Neutrophil (primary cell): Measurements from ENCODE around the gene SMU1.

Source experiments
- H3K27ac ChIP-seq: fragments of 200-600 bp; sonication (generic); 2 replicates; pipeline ENCODE4 v1.5.1; 2016; ENCODE audit warnings: mild to moderate bottlenecking, moderate library complexity
- H3K27me3 ChIP-seq: fragments of 200-600 bp; sonication (generic); 2 replicates; pipeline ENCODE4 v1.6.0; 2016; ENCODE audit warnings: mild to moderate bottlenecking
- H3K36me3 ChIP-seq: fragments of 200-600 bp; sonication (generic); 2 replicates; pipeline ENCODE4 v1.5.1; 2017
- H3K4me1 ChIP-seq, 2 experiments: fragments of 200-600 bp in 1 of 2; sonication (generic) in 1 of 2; 1 replicate in 1 of 2; 2 replicates in 1 of 2; pipeline versions ENCODE4 v1.5.1 to v1.6.1; 2013 to 2016; ENCODE audit warnings: low read depth in 1 of 2, low read length in 1 of 2, mild to moderate bottlenecking in 1 of 2, moderate library complexity in 1 of 2; ENCODE audit not compliant: control insufficient read depth in 1 of 2, insufficient read depth in 1 of 2
- H3K4me3 ChIP-seq, 2 experiments: fragments of 200-600 bp in 1 of 2; sonication (generic) in 1 of 2; 1 replicate in 1 of 2; 2 replicates in 1 of 2; pipeline ENCODE4 v1.5.1; 2013 to 2016; ENCODE audit warnings: low read depth in 1 of 2, low read length in 1 of 2, mild to moderate bottlenecking in 1 of 2, moderate library complexity in 1 of 2
- H3K9me3 ChIP-seq: fragments of 200-600 bp; sonication (generic); 2 replicates; pipeline ENCODE4 v1.5.1; 2016
- TF ChIP-seq, protein P1 (sequence below): fragments of 200-600 bp; sonication (generic); IDR thresholded peaks from 2 replicates; pipeline ENCODE4 v1.5.1; 2016; ENCODE audit warnings: antibody characterized with exemption

SMU1 gene

DNA sequence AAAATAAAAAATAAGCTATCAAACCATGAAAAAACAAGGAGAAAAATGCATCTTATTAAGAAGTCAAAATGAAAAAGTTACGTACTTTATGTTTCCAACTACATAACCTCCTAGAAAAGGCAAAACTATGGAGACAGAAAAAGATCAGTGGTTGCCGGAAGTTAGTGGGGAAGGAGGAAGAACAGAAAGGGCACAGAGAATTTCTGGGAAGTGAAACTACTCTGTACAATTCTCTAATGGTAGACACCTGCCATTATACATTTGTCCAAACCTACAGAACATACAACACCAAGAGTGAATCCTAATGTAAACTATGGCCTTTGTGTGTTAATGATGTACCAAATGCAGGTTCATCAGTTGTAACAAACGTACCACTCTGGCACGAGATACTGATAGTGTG lies 25.3 kb downstream of the SMU1 start:
- TF ChIP-seq, protein P1, sequence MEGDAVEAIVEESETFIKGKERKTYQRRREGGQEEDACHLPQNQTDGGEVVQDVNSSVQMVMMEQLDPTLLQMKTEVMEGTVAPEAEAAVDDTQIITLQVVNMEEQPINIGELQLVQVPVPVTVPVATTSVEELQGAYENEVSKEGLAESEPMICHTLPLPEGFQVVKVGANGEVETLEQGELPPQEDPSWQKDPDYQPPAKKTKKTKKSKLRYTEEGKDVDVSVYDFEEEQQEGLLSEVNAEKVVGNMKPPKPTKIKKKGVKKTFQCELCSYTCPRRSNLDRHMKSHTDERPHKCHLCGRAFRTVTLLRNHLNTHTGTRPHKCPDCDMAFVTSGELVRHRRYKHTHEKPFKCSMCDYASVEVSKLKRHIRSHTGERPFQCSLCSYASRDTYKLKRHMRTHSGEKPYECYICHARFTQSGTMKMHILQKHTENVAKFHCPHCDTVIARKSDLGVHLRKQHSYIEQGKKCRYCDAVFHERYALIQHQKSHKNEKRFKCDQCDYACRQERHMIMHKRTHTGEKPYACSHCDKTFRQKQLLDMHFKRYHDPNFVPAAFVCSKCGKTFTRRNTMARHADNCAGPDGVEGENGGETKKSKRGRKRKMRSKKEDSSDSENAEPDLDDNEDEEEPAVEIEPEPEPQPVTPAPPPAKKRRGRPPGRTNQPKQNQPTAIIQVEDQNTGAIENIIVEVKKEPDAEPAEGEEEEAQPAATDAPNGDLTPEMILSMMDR = no peak
- H3K27ac ChIP-seq = no peak overlapping the region
- no peak overlapping the region for H3K4me3 ChIP-seq
- H3K36me3 ChIP-seq = peaks cover 84% of the 10 kb centered on the region
- H3K4me1 ChIP-seq = no peaks in the 10 kb centered on the region
- no peaks in the 10 kb centered on the region for H3K27me3 ChIP-seq
- H3K9me3 ChIP-seq = no peaks in the 10 kb centered on the region

DNA sequence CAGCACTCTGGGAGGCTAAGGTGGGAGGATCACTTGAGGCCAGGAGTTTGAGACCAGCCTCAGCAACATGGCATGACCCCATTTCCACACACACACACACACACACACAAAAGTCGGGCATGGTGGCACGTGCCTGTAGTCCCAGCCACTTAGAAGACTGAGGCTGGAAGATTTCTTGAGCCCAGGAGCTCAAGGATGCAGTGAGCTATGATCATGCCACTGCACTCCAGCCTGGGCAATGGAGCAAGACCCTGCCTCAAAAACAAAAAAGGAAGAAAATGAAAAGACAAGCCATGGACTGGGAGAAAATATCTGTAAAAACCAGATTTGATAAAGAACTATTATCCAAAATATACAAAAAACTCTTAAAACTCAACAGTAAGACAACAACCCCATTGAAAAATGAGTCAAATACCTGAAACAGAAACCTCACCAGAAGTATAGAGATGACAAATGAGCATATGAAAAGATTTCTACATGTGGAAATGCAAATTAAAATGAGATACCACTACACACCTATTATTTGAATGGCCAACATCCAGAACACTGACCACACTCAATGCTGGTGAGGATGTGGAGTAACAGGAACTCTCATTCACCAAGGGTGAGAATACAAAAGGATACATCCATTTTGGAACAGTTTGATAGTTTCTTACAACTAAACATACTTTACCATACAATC lies 26.7 kb downstream of the SMU1 start:
- peaks cover 75% of the 10 kb centered on the region for H3K36me3 ChIP-seq
- TF ChIP-seq, protein P1 = no peak
- peaks cover 0 to 1% of the 10 kb centered on the region in 2 experiments for H3K4me1 ChIP-seq
- H3K4me3 ChIP-seq = no peak overlapping the region
- H3K9me3 ChIP-seq = no peaks in the 10 kb centered on the region
- no peak overlapping the region for H3K27ac ChIP-seq
- H3K27me3 ChIP-seq = no peaks in the 10 kb centered on the region

DNA sequence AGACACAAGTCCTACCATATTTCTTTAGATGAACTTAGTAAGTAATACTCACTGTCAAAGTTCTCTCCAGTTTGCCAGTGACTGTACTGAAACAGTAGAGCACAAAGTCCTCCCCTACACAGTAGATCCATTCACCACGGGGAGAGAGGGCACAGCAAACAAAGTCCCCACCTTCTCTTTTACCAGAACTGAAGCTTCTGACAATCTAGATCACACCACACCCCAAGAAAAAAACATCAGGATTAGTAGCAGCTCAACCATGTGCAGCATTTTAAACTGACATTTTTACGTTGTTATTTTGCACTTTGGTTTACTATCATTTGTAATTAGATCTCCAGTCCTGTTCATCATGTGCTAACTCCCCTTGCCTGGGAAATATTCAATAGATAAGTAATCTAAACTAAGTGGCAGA lies 28.4 kb downstream of the SMU1 start:
- H3K4me3 ChIP-seq = no peak overlapping the region
- H3K4me1 ChIP-seq = peaks cover 15 to 19% of the 10 kb centered on the region in 2 experiments
- H3K27me3 ChIP-seq = no peaks in the 10 kb centered on the region
- no peak overlapping the region for H3K27ac ChIP-seq
- TF ChIP-seq, protein P1 = no peak
- H3K36me3 ChIP-seq = peaks cover 59% of the 10 kb centered on the region
- H3K9me3 ChIP-seq = no peaks in the 10 kb centered on the region

DNA sequence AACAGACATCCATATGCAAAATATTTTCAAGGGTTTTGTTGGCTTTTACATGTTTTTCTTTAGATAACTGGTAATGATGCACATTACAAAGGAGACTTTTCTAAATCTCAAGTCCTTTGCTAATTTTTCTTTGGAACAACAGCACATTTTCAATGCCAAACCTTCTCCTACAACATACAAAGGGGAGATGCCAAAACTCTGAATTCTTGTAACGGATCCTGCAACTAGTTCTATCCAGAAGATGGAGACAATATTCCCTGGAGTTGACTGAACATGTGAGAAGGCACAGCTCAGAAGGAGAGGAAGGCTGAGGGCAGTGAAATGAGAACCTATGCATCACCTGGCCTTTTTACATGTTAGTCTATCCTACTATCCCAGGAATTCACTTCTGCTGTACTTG lies 30.4 kb downstream of the SMU1 start:
- H3K9me3 ChIP-seq = no peaks in the 10 kb centered on the region
- H3K36me3 ChIP-seq = peaks cover 39% of the 10 kb centered on the region
- no peak overlapping the region for H3K27ac ChIP-seq
- H3K4me1 ChIP-seq = peaks cover 32 to 39% of the 10 kb centered on the region in 2 experiments
- H3K27me3 ChIP-seq = no peaks in the 10 kb centered on the region
- TF ChIP-seq, protein P1 = no peak
- no peak overlapping the region for H3K4me3 ChIP-seq

DNA sequence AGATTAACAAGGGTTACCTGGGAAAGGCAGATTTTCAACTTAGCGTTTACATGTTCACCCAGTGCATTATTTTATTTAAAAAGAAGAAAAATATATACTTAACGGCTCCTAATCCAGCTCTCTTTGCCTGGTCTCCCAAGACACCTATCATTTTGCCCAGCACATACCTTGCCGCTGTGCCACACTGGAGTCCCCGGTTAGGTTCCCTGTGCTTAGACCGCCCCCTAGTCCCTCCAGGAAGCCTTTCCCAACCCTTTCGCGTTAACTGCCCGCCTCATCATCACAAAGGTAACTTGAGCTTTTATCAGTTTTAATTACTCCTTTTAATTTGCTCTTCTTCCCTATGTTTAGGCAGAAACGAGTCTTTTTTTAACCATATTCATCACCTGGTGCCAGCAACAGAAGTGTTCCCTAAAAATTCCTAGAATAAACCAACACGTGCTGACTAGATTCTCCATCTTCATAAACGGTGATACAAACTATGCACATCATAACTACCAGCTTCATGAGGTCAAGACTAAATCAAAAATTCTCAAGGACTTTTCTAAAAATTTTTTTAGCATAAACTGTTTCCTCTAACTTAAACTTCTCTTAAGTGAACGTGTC lies 31.7 kb downstream of the SMU1 start:
- H3K4me3 ChIP-seq = peak overlapping the region; percentile 68 to 74

More for the DNA sequence above, 31.7 kb downstream of the SMU1 start:
- no peaks in the 10 kb centered on the region for H3K27me3 ChIP-seq
- H3K36me3 ChIP-seq = peaks cover 42% of the 10 kb centered on the region
- peaks cover 45 to 52% of the 10 kb centered on the region in 2 experiments for H3K4me1 ChIP-seq
- TF ChIP-seq, protein P1 = no peak
- H3K9me3 ChIP-seq = no peaks in the 10 kb centered on the region
- peak overlapping the region; percentile 71 for H3K27ac ChIP-seq
